A549 (cell line): ENCODE data around the gene PXYLP1. TPM values are rescaled to one million over a fixed set of nuclear protein-coding genes. Genes with fewer than 3 reads are reported as not detected.

Experiments used
- ATAC-seq, 2 experiments: fragments of 200-7000 bp in 1 of 2; fragments of >200 bp in 1 of 2; cut with Nextera tagmentation in 1 of 2; cut with Tn5 transposase in 1 of 2; 3 replicates each; pipeline versions ENCODE4 v1.8.0 to v1.9.1; 2018 to 2020; ENCODE audit warnings: mild to moderate bottlenecking in 1 of 2, moderate library complexity in 1 of 2
- CTCF ChIA-PET: fragments of 300-600 bp; sonication (Branson Sonifier 250); formaldehyde crosslinking; extraction: SDS; loops from one replicate; lab custom pipeline; 2021; ENCODE audit warnings: antibody characterized with exemption, inconsistent platforms; lab: Yijun Ruan, JAX
- POLR2A ChIA-PET: fragments of 350-600 bp; formaldehyde crosslinking; extraction: SDS; loops from one replicate; lab custom pipeline; 2021; ENCODE audit warnings: antibody characterized with exemption, inconsistent platforms; lab: Yijun Ruan, JAX
- DNase-seq, 2 experiments: peaks; one replicate each; pipeline versions ENCODE4 v3.0.0 to v3.0.0-alpha.2; 2011 to 2016; ENCODE audit warnings: low read depth in 1 of 2, low spot score in 1 of 2
- FAIRE-seq: peaks from 2 replicates; lab custom pipeline; 2011; peaks lifted over from hg19 to GRCh38; lab: Jason Lieb, UNC
- H3K27ac ChIP-seq, 2 experiments: fragments of >200 bp; sonication (Bioruptor Twin); formaldehyde crosslinking; 3 replicates each; pipeline ENCODE4 v1.5.1; 2016 to 2017
- H3K4me1 ChIP-seq: fragments of >200 bp; sonication (Bioruptor Twin); formaldehyde crosslinking; 3 replicates; pipeline ENCODE4 v1.6.1; 2016
- H3K4me2 ChIP-seq: fragments of >200 bp; sonication (Bioruptor Twin); formaldehyde crosslinking; 3 replicates; pipeline ENCODE4 v1.6.1; 2016
- H3K4me3 ChIP-seq: fragments of >200 bp; sonication (Bioruptor Twin); formaldehyde crosslinking; 3 replicates; pipeline ENCODE4 v1.5.1; 2016
- H3K9me3 ChIP-seq: fragments of >200 bp; sonication (Bioruptor Twin); formaldehyde crosslinking; 3 replicates; pipeline ENCODE4 v1.6.1; 2016
- BHLHE40 ChIP-seq: IDR thresholded peaks from 2 replicates; pipeline ENCODE4 v1.6.1; 2012; ENCODE audit warnings: low read depth, low read length, inconsistent platforms
- CBX2 ChIP-seq: fragments of 200-600 bp; sonication (generic); IDR thresholded peaks from 2 replicates; pipeline ENCODE4 v1.6.1; 2016; ENCODE audit warnings: low read depth, mild to moderate bottlenecking, borderline replicate concordance
- CHD2 ChIP-seq: fragments of 150-350 bp; IDR thresholded peaks from 2 replicates; pipeline ENCODE4 v1.6.1; 2014; ENCODE audit warnings: low read length; ENCODE audit not compliant: partially characterized antibody
- EHF ChIP-seq: fragments of 250-450 bp; sonication (Bioruptor Pico); IDR thresholded peaks from 2 replicates; pipeline ENCODE4 v1.5.0; 2020; ENCODE audit warnings: mild to moderate bottlenecking
- ELK1 ChIP-seq: fragments of 150-350 bp; IDR thresholded peaks from 2 replicates; pipeline ENCODE4 v1.6.1; 2014; ENCODE audit warnings: low read depth, mild to moderate bottlenecking, low read length
- EP300 ChIP-seq, 2 experiments: fragments of >200 bp; sonication (Bioruptor Twin); formaldehyde crosslinking; IDR thresholded peaks; 2 replicates in 1 of 2; 3 replicates in 1 of 2; pipeline ENCODE4 v1.6.1; 2016 to 2017
- ESRRA ChIP-seq: fragments of 150-350 bp; IDR thresholded peaks from 2 replicates; pipeline ENCODE4 v1.6.1; 2014; ENCODE audit warnings: mild to moderate bottlenecking, low read length, borderline replicate concordance
- FOSB ChIP-seq: fragments of 250-450 bp; sonication (Bioruptor Pico); IDR thresholded peaks from 2 replicates; pipeline ENCODE4 v1.5.0; 2020; ENCODE audit warnings: mild to moderate bottlenecking, moderate library complexity
- FOXS1 ChIP-seq: fragments of 250-450 bp; sonication (Bioruptor Pico); IDR thresholded peaks from 2 replicates; pipeline ENCODE4 v1.5.0; 2020; ENCODE audit warnings: mild to moderate bottlenecking, moderate library complexity
- HMGXB4 ChIP-seq: fragments of 250-450 bp; sonication (Bioruptor Pico); IDR thresholded peaks from 2 replicates; pipeline ENCODE4 v1.5.0; 2021; ENCODE audit warnings: mild to moderate bottlenecking, moderate library complexity, borderline replicate concordance
- HOXA7 ChIP-seq: fragments of 250-450 bp; sonication (Bioruptor Pico); IDR thresholded peaks from 2 replicates; pipeline ENCODE4 v1.5.0; 2020; ENCODE audit warnings: mild to moderate bottlenecking, moderate library complexity
- HOXB13 ChIP-seq: fragments of 250-450 bp; sonication (Bioruptor Pico); IDR thresholded peaks from 2 replicates; pipeline ENCODE4 v1.5.0; 2020; ENCODE audit warnings: low read depth, mild to moderate bottlenecking, moderate library complexity
- JUN ChIP-seq, 2 experiments: fragments of >200 bp; sonication (Bioruptor Twin); formaldehyde crosslinking; IDR thresholded peaks; 2 replicates in 1 of 2; 3 replicates in 1 of 2; pipeline ENCODE4 v1.6.1; 2016 to 2017
- KDM1A ChIP-seq: fragments of 200-600 bp; sonication (generic); IDR thresholded peaks from 2 replicates; pipeline ENCODE4 v1.6.1; 2016; ENCODE audit warnings: low read depth, mild to moderate bottlenecking
- MAFK ChIP-seq: fragments of 450-650 bp; IDR thresholded peaks from 2 replicates; pipeline ENCODE4 v1.6.1; 2014; ENCODE audit not compliant: partially characterized antibody
- MAZ ChIP-seq: fragments of 150-350 bp; IDR thresholded peaks from 2 replicates; pipeline ENCODE4 v1.6.1; 2014; ENCODE audit warnings: antibody characterized with exemption, low read depth, low read length, borderline replicate concordance
- MYC ChIP-seq: IDR thresholded peaks from 2 replicates; pipeline ENCODE4 v1.6.1; 2012; ENCODE audit warnings: mild to moderate bottlenecking, inconsistent platforms, low read length, improper control_type of control experiment, borderline replicate concordance
- NR3C1 ChIP-seq: fragments of >200 bp; sonication (Bioruptor Twin); formaldehyde crosslinking; IDR thresholded peaks from 3 replicates; pipeline ENCODE4 v1.6.1; 2017
- PBX3 ChIP-seq: IDR thresholded peaks from 2 replicates; pipeline ENCODE4 v1.6.1; 2012
- POLR2A ChIP-seq: IDR thresholded peaks from 2 replicates; pipeline ENCODE4 v1.6.1; 2012; ENCODE audit warnings: mild to moderate bottlenecking, low read length
- POLR2AphosphoS2 ChIP-seq: conservative IDR thresholded peaks from 2 replicates; pipeline ENCODE4 v1.6.1; 2012; ENCODE audit warnings: low read length, improper control_type of control experiment, inconsistent platforms
- RAD21 ChIP-seq, 2 experiments: fragments of >200 bp in 1 of 2; sonication (Bioruptor Twin) in 1 of 2; formaldehyde crosslinking in 1 of 2; IDR thresholded peaks in 1 of 2; conservative IDR thresholded peaks in 1 of 2; 2 replicates in 1 of 2; 3 replicates in 1 of 2; pipeline ENCODE4 v1.6.1; 2012 to 2018; ENCODE audit warnings: inconsistent platforms in 1 of 2
- RARB ChIP-seq: fragments of 250-450 bp; sonication (Bioruptor Pico); IDR thresholded peaks from 2 replicates; pipeline ENCODE4 v1.8.0; 2021; ENCODE audit warnings: mild to moderate bottlenecking, moderate library complexity
- REST ChIP-seq: fragments of 200-600 bp; sonication (generic); IDR thresholded peaks from 2 replicates; pipeline ENCODE4 v1.6.1; 2016; ENCODE audit warnings: antibody characterized with exemption, mild to moderate bottlenecking, moderate library complexity
- RFX5 ChIP-seq: fragments of 450-650 bp; IDR thresholded peaks from 2 replicates; pipeline ENCODE4 v1.7.1; 2014; ENCODE audit warnings: antibody characterized with exemption, mild to moderate bottlenecking, moderate library complexity
- RNF2 ChIP-seq: fragments of 200-600 bp; sonication (generic); IDR thresholded peaks from 2 replicates; pipeline ENCODE4 v1.6.1; 2016; ENCODE audit warnings: low read depth, mild to moderate bottlenecking, antibody characterized with exemption, moderate library complexity, borderline replicate concordance
- SMC3 ChIP-seq: fragments of >200 bp; sonication (Bioruptor Twin); formaldehyde crosslinking; IDR thresholded peaks from 3 replicates; pipeline ENCODE4 v1.6.1; 2018; ENCODE audit warnings: inconsistent platforms
- TFCP2L1 ChIP-seq: fragments of 250-450 bp; sonication (Bioruptor Pico); IDR thresholded peaks from 2 replicates; pipeline ENCODE4 v1.5.0; 2021; ENCODE audit warnings: mild to moderate bottlenecking
- USF2 ChIP-seq: fragments of 450-650 bp; IDR thresholded peaks from 2 replicates; pipeline ENCODE4 v1.6.1; 2014; ENCODE audit warnings: antibody characterized with exemption
- ZNF302 ChIP-seq: fragments of 250-450 bp; sonication (Bioruptor Pico); IDR thresholded peaks from 2 replicates; pipeline ENCODE4 v1.9.0; 2021; ENCODE audit warnings: inconsistent platforms, mild to moderate bottlenecking, moderate library complexity
- ZSCAN20 ChIP-seq: fragments of 250-450 bp; sonication (Bioruptor Pico); IDR thresholded peaks from 2 replicates; pipeline ENCODE4 v1.8.0; 2022; ENCODE audit warnings: mild to moderate bottlenecking, moderate library complexity
- WGBS: methylation state at CpG from one replicate; pipeline ENCODE4 v1.1.6; 2017; ENCODE audit errors: missing lambda C conversion rate; 5-methylcytosine and 5-hydroxymethylcytosine counted together
- polyA plus RNA-seq, 4 experiments: library from polyadenylated mRNA; depleted of rRNA in 3 of 4; stranded (reverse); fragments of >200 nt; fragmentation: RNase III in 1 of 4; extraction: RNeasy Plus Mini Kit Qiagen cat#74134 plus additional on column Dnase treatment in 1 of 4; gene quantifications; 2 replicates in 3 of 4; 3 replicates in 1 of 4; pipeline ENCODE4 v1.2.3, GENCODE V29; 2011 to 2017

PXYLP1 gene
- polyA plus RNA-seq, 2 of the 4 experiments (the other 2 are of a cell fraction), result 8.0 to 11.7 TPM

- ChIA-PET POLR2A (no interaction called here), CTCF (interaction anchor here (0.8 to 1.9 kb wide), 2 partner anchors 13 to 470 kb away, joined by 3 to 7 read pairs; partner anchors contain the start of gene PXYLP1)
- WGBS, result 33% methylated on average over 2 of the region's 2 CpGs
- Histone ChIP-seq H3K27ac (no peak overlapping the region), H3K4me3 (no peak overlapping the region), H3K4me2 (no peak overlapping the region), H3K4me1 (no peaks in the 10 kb centered on the region; the same call in 2 of the 3 replicates), H3K9me3 (peaks cover 17% of the 10 kb centered on the region; the same call in 2 of the 3 replicates)
- ATAC-seq (no peak), DNase-seq (no peak), FAIRE-seq (no peak)
- no peak for TF ChIP-seq CHD2
- TF ChIP-seq USF2, result no peak
- TF ChIP-seq MYC, result no peak
- TF ChIP-seq RNF2, result no peak
- no peak for TF ChIP-seq RFX5
- TF ChIP-seq KDM1A, result no peak
- TF ChIP-seq POLR2A, result no peak
- TF ChIP-seq FOXS1 (CRISPR knock-in tag), result no peak
- TF ChIP-seq MAFK, result no peak
- TF ChIP-seq SMC3, result no peak
- TF ChIP-seq POLR2AphosphoS2, result no peak
- no peak for TF ChIP-seq HOXA7 (CRISPR knock-in tag)
- TF ChIP-seq ESRRA, result no peak
- no peak for TF ChIP-seq EP300 (IDR thresholded peaks at IDR 0.05)
- no peak for TF ChIP-seq PBX3
- TF ChIP-seq FOSB (CRISPR knock-in tag), result no peak
- no peak for TF ChIP-seq RARB (CRISPR knock-in tag)
- TF ChIP-seq HMGXB4 (CRISPR knock-in tag), result no peak
- no peak for TF ChIP-seq HOXB13 (CRISPR knock-in tag)
- no peak for TF ChIP-seq EHF (CRISPR knock-in tag)
Measured at GRCh38 chr3:141218162-141218835, 13.3 kb upstream of the PXYLP1 start.

- Histone ChIP-seq H3K27ac (no peak overlapping the region), H3K9me3 (peaks cover 23% of the 10 kb centered on the region; the same call in 2 of the 3 replicates), H3K4me1 (no peaks in the 10 kb centered on the region; the same call in 2 of the 3 replicates), H3K4me2 (no peak overlapping the region), H3K4me3 (no peak overlapping the region)
- 18% methylated on average over 2 of the region's 2 CpGs for WGBS
- CTCF ChIA-PET, result interaction anchor here (0.8 to 1.9 kb wide), 2 partner anchors 12 to 469 kb away, joined by 3 to 7 read pairs; partner anchors contain the start of gene PXYLP1
- DNase-seq, result no peak
- no peak for FAIRE-seq
- no peak for ATAC-seq
- POLR2A ChIA-PET, result no interaction called here
- no peak for TF ChIP-seq CHD2
- TF ChIP-seq NR3C1, result no peak
- TF ChIP-seq JUN (IDR thresholded peaks at IDR 0.05), result no peak
- TF ChIP-seq EHF (CRISPR knock-in tag), result no peak
- TF ChIP-seq ZSCAN20 (CRISPR knock-in tag), result no peak
- no peak for TF ChIP-seq ELK1
- TF ChIP-seq BHLHE40, result no peak
- no peak for TF ChIP-seq RAD21 (conservative IDR thresholded peaks at IDR 0.05 in 1 of 2, IDR thresholded peaks at IDR 0.05 in 1 of 2)
- TF ChIP-seq TFCP2L1 (CRISPR knock-in tag), result no peak
- TF ChIP-seq HOXB13 (CRISPR knock-in tag), result no peak
- TF ChIP-seq ZNF302 (CRISPR knock-in tag), result no peak
- TF ChIP-seq REST, result no peak
- no peak for TF ChIP-seq MAZ
- TF ChIP-seq CBX2, result no peak
Measured at GRCh38 chr3:141218926-141219325, 12.7 kb upstream of the PXYLP1 start.
